CD8-positive, alpha-beta memory T cell (primary cell): ENCODE results near the gene AP5S1. TPM values are rescaled to one million over a fixed set of nuclear protein-coding genes. Genes with fewer than 3 reads are reported as not detected.

ENCODE experiments used
- CTCF ChIA-PET: fragments of 350-600 bp; sonication (Branson Sonifier 250); formaldehyde crosslinking; loops from one replicate; lab custom pipeline; 2021; ENCODE audit warnings: antibody characterized with exemption; lab: Charles Lee
- POLR2A ChIA-PET: fragments of 350-600 bp; sonication (Branson Sonifier 250); formaldehyde crosslinking; loops from one replicate; lab custom pipeline; 2021; ENCODE audit warnings: antibody characterized with exemption; lab: Charles Lee
- DNase-seq, 5 donors: peaks; one replicate each; pipeline versions ENCODE4 v3.0.0 to v3.0.0-alpha.2; 2020 to 2022; ENCODE audit warnings: mixed read lengths in 1 of 5
- H3K27ac ChIP-seq: one replicate; pipeline ENCODE4 v1.7.0; 2013; ENCODE audit warnings: low read depth, mild to moderate bottlenecking, low read length, moderate library complexity
- H3K27me3 ChIP-seq: 2 replicates; pipeline ENCODE4 v1.7.0; 2013; ENCODE audit warnings: low read length, mild to moderate bottlenecking; ENCODE audit not compliant: insufficient read depth, poor library complexity, severe bottlenecking
- H3K36me3 ChIP-seq: 2 replicates; pipeline ENCODE4 v1.7.0; 2013; ENCODE audit warnings: mild to moderate bottlenecking, low read length, moderate library complexity; ENCODE audit not compliant: insufficient read depth
- H3K4me1 ChIP-seq: 2 replicates; pipeline ENCODE4 v1.7.0; 2013; ENCODE audit warnings: mild to moderate bottlenecking, low read length, moderate library complexity; ENCODE audit not compliant: insufficient read depth
- H3K4me3 ChIP-seq: 2 replicates; pipeline ENCODE4 v1.7.0; 2013; ENCODE audit warnings: mild to moderate bottlenecking, low read length
- H3K9me3 ChIP-seq: 2 replicates; pipeline ENCODE4 v1.7.0; 2013; ENCODE audit warnings: mild to moderate bottlenecking, low read length
- H3K27ac Mint-ChIP-seq, 8 donors: one replicate each; pipeline ENCODE4 v1.8.0; 2020 to 2021; ENCODE audit warnings: mixed read lengths in 8 of 8, mild to moderate bottlenecking in 6 of 8, inconsistent platforms in 3 of 8, moderate library complexity in 3 of 8
- H3K27me3 Mint-ChIP-seq, 2 donors: one replicate each; pipeline ENCODE4 v1.8.0; 2020 to 2021; ENCODE audit warnings: mixed read lengths in 2 of 2, mild to moderate bottlenecking in 1 of 2, moderate library complexity in 1 of 2
- H3K36me3 Mint-ChIP-seq, 3 donors: one replicate each; pipeline ENCODE4 v1.8.0; 2020 to 2021; ENCODE audit warnings: mixed read lengths in 3 of 3, inconsistent platforms in 1 of 3, mild to moderate bottlenecking in 1 of 3
- H3K4me1 Mint-ChIP-seq, 3 donors: one replicate each; pipeline ENCODE4 v1.8.0; 2020 to 2021; ENCODE audit warnings: mixed read lengths in 3 of 3, inconsistent platforms in 1 of 3, mild to moderate bottlenecking in 1 of 3
- H3K4me3 Mint-ChIP-seq, 7 donors: one replicate each; pipeline ENCODE4 v1.8.0; 2020 to 2021; ENCODE audit warnings: mixed read lengths in 7 of 7, mild to moderate bottlenecking in 6 of 7, moderate library complexity in 4 of 7, inconsistent platforms in 2 of 7
- H3K9me3 Mint-ChIP-seq, 5 donors: one replicate each; pipeline ENCODE4 v1.8.0; 2020 to 2022; ENCODE audit warnings: mixed read lengths in 5 of 5, mild to moderate bottlenecking in 3 of 5, moderate library complexity in 2 of 5, inconsistent platforms in 1 of 5
- polyA plus RNA-seq: library from polyadenylated mRNA; unstranded; fragments of 300-500 nt; fragmentation: Illumina TruSeq; gene quantifications from one replicate; pipeline ENCODE4 v1.2.3, GENCODE V29; 2021
- total RNA-seq, 2 experiments: library from RNA; stranded (reverse); gene quantifications; one replicate each; pipeline ENCODE4 v1.2.3, GENCODE V29; 2021

AP5S1 gene
- total and polyA plus RNA-seq, 3 experiments from 2014 or later = 14.0 to 18.4 (median 15.7) TPM

DNA sequence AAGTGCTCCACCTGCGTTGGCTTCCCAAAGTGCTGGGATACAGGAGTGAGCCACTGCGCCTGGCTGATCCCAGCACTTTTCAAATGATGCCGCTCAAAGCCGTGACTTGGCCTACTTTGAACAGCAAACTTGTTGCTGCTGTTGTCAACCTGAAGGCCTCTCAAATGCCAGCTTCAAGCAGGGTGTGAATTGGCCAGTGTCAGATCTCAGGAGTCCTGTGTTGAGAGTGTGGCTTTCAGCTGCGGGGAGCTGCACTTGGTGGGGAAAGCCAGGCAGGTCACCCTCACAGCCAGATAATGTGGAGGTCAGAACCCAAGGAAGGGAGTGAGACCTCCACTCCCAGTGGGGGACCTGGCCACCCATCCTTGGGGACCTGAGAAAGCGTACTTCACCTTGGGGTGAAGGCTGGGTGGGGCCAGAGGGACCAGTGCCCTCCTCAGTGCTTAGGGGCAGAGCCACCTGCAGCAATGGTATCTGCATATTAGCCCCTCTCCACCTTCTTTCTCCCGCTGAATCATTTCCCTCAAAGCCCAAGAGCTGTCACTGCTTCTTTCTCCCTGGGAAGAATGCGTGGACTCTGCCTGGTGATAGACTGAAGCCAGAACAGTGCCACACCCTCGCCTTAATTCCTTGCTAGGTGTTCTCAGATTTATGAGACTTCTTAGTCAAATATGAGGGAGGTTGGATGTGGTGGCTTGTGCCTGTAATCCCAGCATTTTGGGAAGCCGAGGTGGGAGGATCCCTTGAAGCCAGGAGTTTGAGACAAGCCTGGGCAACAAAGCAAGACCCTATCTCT, 49.7 kb downstream of the AP5S1 start:
- ChIA-PET POLR2A (no interaction called here), CTCF (interaction anchor here (0.8 to 1.2 kb wide), 2 partner anchors 15 to 48 kb away, joined by 3 to 4 read pairs; no protein-coding TSS in a partner anchor)
- H3K27ac ChIP-seq = no peak overlapping the region
- H3K4me1 Mint-ChIP-seq = peaks cover 4 to 14% (median 6%) of the 10 kb centered on the region in 3 donors
- H3K9me3 Mint-ChIP-seq = no peaks in the 10 kb centered on the region
- H3K36me3 Mint-ChIP-seq = peaks cover 0 to 64% (median 7%) of the 10 kb centered on the region in 3 donors
- H3K9me3 ChIP-seq = no peaks in the 10 kb centered on the region
- H3K4me1 ChIP-seq = no peaks in the 10 kb centered on the region
- no peaks in the 10 kb centered on the region for H3K27me3 Mint-ChIP-seq
- no peak overlapping the region for H3K4me3 ChIP-seq
- H3K27ac Mint-ChIP-seq = peak overlapping the region in 3 of 8 donors; percentile 52 to 59 (median 57)
- H3K27me3 ChIP-seq = no peaks in the 10 kb centered on the region
- no peaks in the 10 kb centered on the region for H3K36me3 ChIP-seq
- DNase-seq = no peak
- no peak overlapping the region for H3K4me3 Mint-ChIP-seq

DNA sequence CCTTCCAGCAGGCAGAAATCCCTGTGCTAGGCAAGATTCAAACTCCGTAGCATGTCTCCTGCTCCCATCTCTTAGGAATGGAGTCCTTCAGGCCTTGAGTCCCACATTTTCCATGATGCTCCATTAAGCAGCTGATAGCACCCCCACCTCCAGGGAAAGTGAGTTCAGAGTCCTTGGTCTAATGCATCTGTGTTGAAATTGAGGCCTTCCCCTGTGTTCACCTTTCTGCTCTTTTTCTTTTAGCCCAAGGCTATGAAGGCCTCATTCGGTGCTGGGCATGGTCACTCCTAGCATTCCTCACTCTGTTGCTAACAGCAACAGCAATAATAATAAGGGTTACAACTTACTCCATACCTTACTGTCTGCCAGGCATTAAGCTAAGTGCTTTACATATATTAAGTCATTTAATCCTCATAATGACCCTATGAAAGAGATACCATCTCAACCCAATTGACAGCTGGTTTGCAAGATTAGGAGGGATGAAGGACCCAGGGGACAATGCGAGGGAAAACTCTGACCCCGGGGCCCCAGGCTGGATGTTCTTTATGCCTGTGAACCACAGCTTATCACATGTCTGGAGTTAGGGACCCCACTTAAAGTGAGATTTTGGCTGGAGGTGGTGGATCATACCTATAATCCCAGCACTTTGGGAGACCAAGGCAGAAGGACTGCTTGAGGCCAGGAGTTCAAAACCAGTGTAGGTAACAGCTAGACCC, 51.4 kb downstream of the AP5S1 start:
- no peak for DNase-seq
- Mint-ChIP-seq H3K27me3 (no peaks in the 10 kb centered on the region), H3K4me1 (peaks cover 6 to 21% (median 10%) of the 10 kb centered on the region in 3 donors), H3K4me3 (no peak overlapping the region), H3K27ac (peak overlapping the region in 3 of 8 donors; percentile 36 to 50 (median 48)), H3K9me3 (no peaks in the 10 kb centered on the region), H3K36me3 (peaks cover 0 to 55% (median 7%) of the 10 kb centered on the region in 3 donors)
- Histone ChIP-seq H3K4me3 (no peak overlapping the region), H3K36me3 (no peaks in the 10 kb centered on the region), H3K27ac (no peak overlapping the region), H3K4me1 (no peaks in the 10 kb centered on the region), H3K27me3 (no peaks in the 10 kb centered on the region), H3K9me3 (no peaks in the 10 kb centered on the region)
- ChIA-PET POLR2A (interaction anchor here (0.5 kb wide), 1 partner anchor 10 kb away, joined by 5 read pairs; no protein-coding TSS in a partner anchor), CTCF (interaction anchor here (1.2 kb wide), 1 partner anchor 49 kb away, joined by 4 read pairs; no protein-coding TSS in a partner anchor)

DNA sequence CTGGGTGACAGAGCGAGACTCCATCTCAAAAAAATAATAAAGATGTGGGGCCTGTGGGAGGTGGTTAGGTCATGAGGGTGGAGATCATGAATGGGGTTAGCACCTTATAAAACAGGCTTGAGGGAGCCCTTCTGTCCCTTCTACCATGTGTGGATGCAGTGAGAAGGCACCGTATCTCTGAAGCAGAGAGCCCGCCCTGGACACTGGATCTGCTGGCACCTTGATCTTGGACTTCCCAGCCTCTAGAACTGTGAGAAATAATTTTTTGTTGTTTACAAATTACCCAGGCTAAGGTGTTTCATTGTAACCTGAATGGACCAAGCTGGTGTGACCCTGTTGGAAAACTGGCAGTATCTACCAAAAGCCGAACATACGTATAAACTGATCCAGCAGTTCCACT, 53.2 kb downstream of the AP5S1 start:
- H3K27ac Mint-ChIP-seq = peak overlapping the region in 1 of 8 donors; percentile 15
- no peak for DNase-seq
- no peak overlapping the region for H3K4me3 Mint-ChIP-seq
- Histone ChIP-seq H3K27me3 (no peaks in the 10 kb centered on the region), H3K9me3 (no peaks in the 10 kb centered on the region), H3K27ac (no peak overlapping the region), H3K4me3 (no peak overlapping the region), H3K36me3 (no peaks in the 10 kb centered on the region), H3K4me1 (no peaks in the 10 kb centered on the region)
- no peaks in the 10 kb centered on the region for H3K9me3 Mint-ChIP-seq
- CTCF ChIA-PET = no interaction called here
- peaks cover 0 to 40% (median 7%) of the 10 kb centered on the region in 3 donors for H3K36me3 Mint-ChIP-seq
- H3K27me3 Mint-ChIP-seq = no peaks in the 10 kb centered on the region
- POLR2A ChIA-PET = no interaction called here
- H3K4me1 Mint-ChIP-seq = peaks cover 6 to 21% (median 12%) of the 10 kb centered on the region in 3 donors

DNA sequence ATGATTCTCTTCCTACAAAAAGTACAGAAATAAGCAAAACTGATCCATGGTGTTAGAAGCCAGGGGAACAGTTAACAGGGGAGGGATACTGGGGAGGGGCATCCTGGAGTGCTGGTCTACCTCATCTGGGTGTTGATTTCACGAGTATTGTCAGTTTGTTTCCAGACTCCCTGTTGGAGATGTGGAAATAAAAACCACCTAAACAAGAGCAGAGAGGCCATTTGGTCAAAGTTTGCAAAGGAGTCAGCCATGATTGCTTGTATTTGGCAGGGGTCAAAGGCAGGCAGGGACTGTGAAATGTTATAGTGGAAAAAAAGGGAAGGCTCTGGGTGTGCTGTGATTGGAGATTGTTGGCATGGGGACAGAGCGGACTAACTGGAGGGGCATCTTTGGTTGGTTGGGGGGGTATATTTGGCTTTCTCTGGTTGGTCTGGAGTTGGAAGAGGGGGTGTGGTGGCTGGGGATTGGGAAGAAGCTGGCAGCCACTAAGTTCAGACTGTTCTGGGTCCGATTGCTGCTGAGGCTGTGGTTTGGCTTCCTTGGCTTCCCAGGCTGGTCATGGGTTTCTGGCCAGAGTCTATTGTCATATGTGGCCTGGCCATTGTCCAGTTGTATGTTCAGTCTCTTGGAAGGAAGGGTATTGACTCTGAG, 54.0 kb downstream of the AP5S1 start:
- no peak overlapping the region for H3K4me3 Mint-ChIP-seq
- no peak for DNase-seq
- no peak overlapping the region for H3K4me3 ChIP-seq
- no peaks in the 10 kb centered on the region for H3K9me3 Mint-ChIP-seq
- no peaks in the 10 kb centered on the region for H3K9me3 ChIP-seq
- H3K36me3 ChIP-seq = no peaks in the 10 kb centered on the region
- peaks cover 6 to 21% (median 12%) of the 10 kb centered on the region in 3 donors for H3K4me1 Mint-ChIP-seq
- POLR2A ChIA-PET = no interaction called here
- H3K27ac ChIP-seq = no peak overlapping the region
- no peaks in the 10 kb centered on the region for H3K27me3 ChIP-seq
- H3K4me1 ChIP-seq = no peaks in the 10 kb centered on the region
- H3K27me3 Mint-ChIP-seq = no peaks in the 10 kb centered on the region
- peaks cover 0 to 39% (median 7%) of the 10 kb centered on the region in 3 donors for H3K36me3 Mint-ChIP-seq
- CTCF ChIA-PET = no interaction called here
- no peak overlapping the region for H3K27ac Mint-ChIP-seq

DNA sequence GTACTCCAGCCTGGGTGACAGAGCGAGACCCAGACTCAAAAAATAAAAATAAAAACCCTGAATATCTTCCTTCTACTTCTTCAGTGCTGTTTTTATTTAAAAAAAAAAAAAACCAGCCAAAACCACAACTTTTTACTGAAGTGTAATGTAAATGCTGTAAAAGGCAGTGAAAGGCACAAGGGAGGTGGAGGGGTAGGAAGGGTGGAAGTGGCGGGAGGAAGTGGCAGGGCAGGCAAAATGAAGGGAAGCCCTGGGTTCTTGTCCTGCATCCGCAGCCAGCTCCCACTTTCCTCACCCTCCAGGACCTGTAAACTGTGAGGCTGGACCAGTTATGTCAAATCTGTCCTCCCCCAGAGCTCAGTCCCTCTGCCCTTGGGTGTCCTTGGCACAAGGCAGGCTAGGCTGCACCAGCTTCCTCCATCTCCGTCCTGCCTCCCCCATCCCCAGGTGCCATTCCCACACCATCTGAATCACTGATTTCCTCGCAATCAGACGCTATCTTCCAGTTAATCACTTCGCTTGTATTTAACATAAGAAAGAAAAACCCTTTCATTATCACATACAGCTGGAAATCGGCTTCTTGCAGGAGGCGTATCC, 55.1 kb downstream of the AP5S1 start:
- Histone ChIP-seq H3K27me3 (no peaks in the 10 kb centered on the region), H3K27ac (no peak overlapping the region), H3K9me3 (no peaks in the 10 kb centered on the region), H3K4me1 (no peaks in the 10 kb centered on the region), H3K36me3 (no peaks in the 10 kb centered on the region), H3K4me3 (no peak overlapping the region)
- POLR2A ChIA-PET = no interaction called here
- Mint-ChIP-seq H3K36me3 (peaks cover 0 to 35% (median 7%) of the 10 kb centered on the region in 3 donors), H3K4me3 (no peak overlapping the region), H3K27ac (peak overlapping the region in 1 of 8 donors; percentile 43), H3K27me3 (no peaks in the 10 kb centered on the region), H3K9me3 (no peaks in the 10 kb centered on the region), H3K4me1 (peaks cover 6 to 18% (median 12%) of the 10 kb centered on the region in 3 donors)
- DNase-seq = no peak
- CTCF ChIA-PET = interaction anchor here (1.4 kb wide), 1 partner anchor 8 kb away, joined by 5 read pairs; no protein-coding TSS in a partner anchor

DNA sequence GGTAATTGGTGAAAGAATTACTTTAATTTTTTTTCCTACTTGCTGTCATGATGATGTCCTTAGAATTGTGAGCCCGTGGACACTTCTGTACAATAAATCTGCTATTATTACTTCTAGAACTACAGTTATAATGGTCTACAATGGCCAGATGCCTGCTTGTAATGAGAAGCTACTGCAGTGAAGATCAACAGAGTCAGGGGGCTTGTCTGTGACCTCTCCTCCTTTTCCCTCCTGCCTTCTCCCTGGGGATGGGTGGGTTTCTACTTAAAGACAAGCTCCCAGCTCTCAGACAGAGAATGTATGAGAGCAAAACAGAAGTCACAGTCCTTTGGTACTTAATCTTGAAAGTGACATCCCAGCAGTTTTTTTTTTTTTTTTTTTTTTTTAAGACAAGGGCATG, 55.7 kb downstream of the AP5S1 start:
- Mint-ChIP-seq H3K9me3 (no peaks in the 10 kb centered on the region), H3K27ac (no peak overlapping the region), H3K27me3 (no peaks in the 10 kb centered on the region), H3K36me3 (peaks cover 0 to 31% (median 7%) of the 10 kb centered on the region in 3 donors), H3K4me1 (peaks cover 6 to 15% (median 12%) of the 10 kb centered on the region in 3 donors), H3K4me3 (no peak overlapping the region)
- no peak overlapping the region for H3K27ac ChIP-seq
- H3K36me3 ChIP-seq = no peaks in the 10 kb centered on the region
- no peak overlapping the region for H3K4me3 ChIP-seq
- ChIA-PET CTCF (interaction anchor here (1.4 kb wide), 1 partner anchor 9 kb away, joined by 5 read pairs; no protein-coding TSS in a partner anchor), POLR2A (no interaction called here)
- DNase-seq = no peak
- H3K4me1 ChIP-seq = no peaks in the 10 kb centered on the region
- no peaks in the 10 kb centered on the region for H3K27me3 ChIP-seq
- no peaks in the 10 kb centered on the region for H3K9me3 ChIP-seq

DNA sequence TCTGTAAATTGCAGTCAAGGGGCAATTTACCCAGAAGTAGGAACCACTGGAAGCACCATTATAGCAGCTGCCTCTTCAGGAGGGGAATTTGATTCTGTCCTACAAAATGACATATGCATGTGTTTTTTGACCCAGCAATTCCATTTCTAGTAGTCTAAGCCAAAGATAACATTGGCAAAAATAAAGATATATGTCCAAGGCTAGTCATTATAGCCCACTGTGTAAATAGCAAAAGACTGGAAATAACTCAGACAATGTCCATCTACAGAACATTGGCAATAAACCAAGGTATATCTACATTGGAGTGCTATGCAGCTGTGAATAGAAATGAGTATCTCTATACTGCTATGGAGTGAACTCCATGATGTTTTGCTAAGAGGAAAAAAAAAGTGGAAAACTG, 56.3 kb downstream of the AP5S1 start:
- CTCF ChIA-PET = no interaction called here
- POLR2A ChIA-PET = interaction anchor here (0.6 kb wide), 1 partner anchor 406 kb away, joined by 4 read pairs; the partner anchor contains the start of gene ATRN
- Mint-ChIP-seq H3K27me3 (no peaks in the 10 kb centered on the region), H3K4me1 (peaks cover 6 to 15% (median 12%) of the 10 kb centered on the region in 3 donors), H3K27ac (peak overlapping the region in 1 of 8 donors; percentile 14), H3K4me3 (no peak overlapping the region), H3K9me3 (no peaks in the 10 kb centered on the region), H3K36me3 (peaks cover 0 to 24% (median 7%) of the 10 kb centered on the region in 3 donors)
- DNase-seq = no peak
- H3K27ac ChIP-seq = no peak overlapping the region
- no peaks in the 10 kb centered on the region for H3K36me3 ChIP-seq
- H3K27me3 ChIP-seq = no peaks in the 10 kb centered on the region
- no peaks in the 10 kb centered on the region for H3K4me1 ChIP-seq
- H3K9me3 ChIP-seq = no peaks in the 10 kb centered on the region
- no peak overlapping the region for H3K4me3 ChIP-seq
